Transverse colon (tissue), 4 donors: ENCODE results near the gene CHMP3.

ENCODE experiments used
- POLR2A ChIP-seq: fragments of 450-650 bp; IDR thresholded peaks from one replicate; pipeline ENCODE4 v1.6.1; 2016; ENCODE audit warnings: antibody characterized with exemption, mild to moderate bottlenecking, moderate library complexity
- POLR2AphosphoS5 ChIP-seq, 3 donors: sonication (generic); formaldehyde crosslinking; IDR thresholded peaks; one replicate each; pipeline ENCODE4 v1.6.1; 2016; ENCODE audit warnings: antibody characterized with exemption in 3 of 3
- TF ChIP-seq, protein P1 (sequence below), 5 experiments: fragments of 200-600 bp in 3 of 5; fragments of 450-650 bp in 2 of 5; sonication (generic) in 3 of 5; IDR thresholded peaks; 1 replicate in 2 of 5; 2 replicates in 3 of 5; pipeline ENCODE4 v1.5.1; 2016 to 2017; ENCODE audit warnings: antibody characterized with exemption in 5 of 5, inconsistent platforms in 3 of 5, mild to moderate bottlenecking in 2 of 5, moderate library complexity in 1 of 5

DNA sequence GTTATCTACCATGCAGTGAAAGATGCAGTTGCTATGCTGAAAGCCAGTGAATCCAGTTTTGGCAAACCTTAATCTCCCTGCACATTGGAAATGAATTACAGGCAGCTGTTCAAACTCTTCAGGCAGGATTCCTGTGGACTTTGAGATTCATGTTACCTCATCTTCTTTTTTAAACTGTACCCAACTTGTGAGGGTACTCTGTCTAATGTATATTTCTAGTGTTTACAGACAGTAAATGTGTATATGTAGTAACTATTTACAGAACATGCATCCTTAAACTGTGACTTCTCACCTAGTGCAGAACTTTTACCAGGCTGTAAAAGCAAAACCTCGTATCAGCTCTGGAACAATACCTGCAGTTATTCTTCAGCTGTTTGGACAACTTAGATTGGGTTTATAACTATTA, 71.2 kb downstream of the CHMP3 start:
- TF ChIP-seq, protein P1, sequence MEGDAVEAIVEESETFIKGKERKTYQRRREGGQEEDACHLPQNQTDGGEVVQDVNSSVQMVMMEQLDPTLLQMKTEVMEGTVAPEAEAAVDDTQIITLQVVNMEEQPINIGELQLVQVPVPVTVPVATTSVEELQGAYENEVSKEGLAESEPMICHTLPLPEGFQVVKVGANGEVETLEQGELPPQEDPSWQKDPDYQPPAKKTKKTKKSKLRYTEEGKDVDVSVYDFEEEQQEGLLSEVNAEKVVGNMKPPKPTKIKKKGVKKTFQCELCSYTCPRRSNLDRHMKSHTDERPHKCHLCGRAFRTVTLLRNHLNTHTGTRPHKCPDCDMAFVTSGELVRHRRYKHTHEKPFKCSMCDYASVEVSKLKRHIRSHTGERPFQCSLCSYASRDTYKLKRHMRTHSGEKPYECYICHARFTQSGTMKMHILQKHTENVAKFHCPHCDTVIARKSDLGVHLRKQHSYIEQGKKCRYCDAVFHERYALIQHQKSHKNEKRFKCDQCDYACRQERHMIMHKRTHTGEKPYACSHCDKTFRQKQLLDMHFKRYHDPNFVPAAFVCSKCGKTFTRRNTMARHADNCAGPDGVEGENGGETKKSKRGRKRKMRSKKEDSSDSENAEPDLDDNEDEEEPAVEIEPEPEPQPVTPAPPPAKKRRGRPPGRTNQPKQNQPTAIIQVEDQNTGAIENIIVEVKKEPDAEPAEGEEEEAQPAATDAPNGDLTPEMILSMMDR (IDR thresholded peaks at IDR 0.05): no peak
- TF ChIP-seq POLR2AphosphoS5 (IDR thresholded peaks at IDR 0.05) (no peak), POLR2A (no peak)
